Measurements from ENCODE around the gene UBA1.

The UBA1 gene

GRCh38 chrX:47169726-47170515, 23.7 kb upstream of the UBA1 start:
- DNase-seq (ENCODE audit: low read depth) = no peak

DNA sequence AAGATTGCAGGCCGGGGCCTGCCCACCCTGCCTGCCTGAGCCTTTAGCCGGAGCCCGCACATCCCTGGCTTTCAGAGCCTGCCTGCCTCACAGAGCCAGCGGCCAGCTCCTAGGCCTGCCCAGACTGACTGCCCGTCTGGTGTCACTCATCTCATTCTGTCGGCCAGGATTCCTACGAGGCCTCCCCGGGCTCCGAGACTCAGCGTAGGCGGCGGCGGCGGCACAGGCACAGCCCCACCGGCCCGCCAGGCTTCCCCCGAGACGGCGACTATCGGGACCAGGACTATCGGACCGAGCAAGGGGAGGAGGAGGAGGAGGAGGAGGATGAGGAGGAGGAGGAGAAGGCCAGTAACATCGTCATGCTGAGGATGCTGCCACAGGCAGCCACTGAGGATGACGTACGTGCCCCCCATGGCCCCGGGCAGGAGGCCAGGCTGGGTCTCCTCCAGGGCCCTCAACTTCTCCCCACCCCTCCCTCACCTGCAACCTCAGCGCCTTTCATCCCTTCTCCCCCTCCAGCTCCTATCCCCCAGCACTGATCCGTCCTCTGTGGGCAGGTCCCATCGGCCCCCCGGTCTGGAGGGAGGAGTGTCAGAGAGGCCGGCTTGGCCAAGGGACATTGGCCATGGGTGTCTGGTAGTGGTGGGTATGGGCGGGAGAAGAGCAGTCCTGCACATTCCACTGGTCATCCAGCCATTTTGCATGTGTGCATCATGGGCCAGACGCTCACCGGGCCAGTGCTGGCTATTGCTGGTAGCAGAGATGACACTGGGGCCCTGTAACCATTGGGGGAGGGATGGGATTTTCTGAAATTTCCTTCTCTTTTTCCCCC, 22.6 kb upstream of the UBA1 start:
- no peak for DNase-seq (ENCODE audit: low read depth)

DNA sequence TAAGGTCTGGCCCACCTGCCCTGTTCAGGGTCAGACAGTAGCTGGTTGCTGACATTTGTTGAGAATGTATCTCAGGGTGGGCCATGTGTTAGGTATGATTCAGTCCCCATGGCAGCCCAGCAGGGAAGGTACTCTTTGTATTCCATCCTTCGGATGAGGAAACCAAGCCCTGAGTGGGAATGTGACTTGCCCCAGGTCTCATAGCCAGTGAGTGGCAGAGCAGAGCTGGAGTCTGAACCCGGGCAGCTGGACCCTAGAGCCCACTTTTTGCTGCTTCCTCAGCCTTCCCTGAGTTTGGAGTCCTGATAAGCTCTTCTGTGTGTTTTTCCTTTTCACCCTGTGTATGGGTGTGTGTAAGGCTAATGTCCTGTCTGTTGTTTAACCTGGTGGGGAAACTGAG, 21.6 kb upstream of the UBA1 start:
- no peak for DNase-seq (ENCODE audit: low read depth)

DNA sequence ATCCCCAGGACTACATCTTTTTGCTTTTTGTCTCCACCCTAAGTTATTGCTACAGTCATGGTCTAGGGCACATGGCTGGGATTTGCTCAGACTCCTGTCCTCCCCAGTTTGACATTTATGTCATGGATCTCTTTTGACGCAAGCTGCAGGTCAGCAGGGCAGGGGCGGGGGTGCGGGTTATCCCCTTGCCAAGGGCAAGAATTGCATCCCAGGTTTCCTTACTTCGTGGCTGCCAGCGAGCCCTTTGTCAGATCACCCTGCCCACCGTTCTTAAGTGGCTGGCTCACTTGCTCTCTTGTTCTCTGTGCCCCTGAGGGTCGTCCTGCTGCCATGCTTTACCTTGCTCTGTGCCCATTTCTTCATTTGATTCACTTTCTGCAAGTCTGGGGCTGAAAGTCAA, 21.1 kb upstream of the UBA1 start:
- DNase-seq (ENCODE audit: low read depth) = no peak

DNA sequence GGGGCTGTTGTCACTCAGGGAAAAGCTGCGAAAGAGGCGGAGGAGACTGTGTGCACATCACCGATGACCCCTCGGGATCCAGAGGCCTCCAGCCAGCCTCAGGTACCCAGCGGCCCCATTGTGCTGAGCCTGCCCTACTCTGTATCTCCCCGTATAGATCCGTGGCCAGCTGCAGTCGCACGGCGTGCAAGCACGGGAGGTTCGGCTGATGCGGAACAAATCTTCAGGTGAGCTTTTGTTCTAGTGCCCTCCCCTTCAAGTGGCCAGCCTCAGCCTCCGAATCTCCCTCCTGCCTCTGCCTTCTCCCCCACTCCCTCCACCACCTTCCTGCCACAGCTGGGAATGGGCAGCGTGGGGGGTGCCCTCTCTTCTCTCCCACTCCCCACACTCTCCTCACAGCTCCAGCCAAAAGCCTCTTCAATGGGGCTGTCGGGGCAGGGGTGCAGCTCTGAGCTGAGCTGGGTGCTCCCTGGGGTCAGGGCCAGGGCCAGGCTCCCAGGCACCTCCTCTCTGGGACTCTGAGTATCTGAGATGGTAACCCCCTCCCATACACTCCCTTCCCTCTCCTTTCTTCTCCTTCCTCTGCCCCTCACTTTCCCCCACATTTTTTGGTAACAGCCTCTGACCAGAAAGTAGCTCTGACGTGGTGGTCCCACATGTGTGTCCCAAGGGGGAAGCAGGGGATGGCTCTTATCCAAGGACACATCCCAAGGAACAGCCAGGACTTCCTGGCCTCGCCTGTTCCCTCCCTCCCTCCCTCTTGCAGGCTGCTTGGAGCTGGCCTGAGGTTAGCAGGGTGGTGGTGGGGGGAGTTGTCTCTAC, 20.4 kb upstream of the UBA1 start:
- DNase-seq (ENCODE audit: low read depth) = no peak

DNA sequence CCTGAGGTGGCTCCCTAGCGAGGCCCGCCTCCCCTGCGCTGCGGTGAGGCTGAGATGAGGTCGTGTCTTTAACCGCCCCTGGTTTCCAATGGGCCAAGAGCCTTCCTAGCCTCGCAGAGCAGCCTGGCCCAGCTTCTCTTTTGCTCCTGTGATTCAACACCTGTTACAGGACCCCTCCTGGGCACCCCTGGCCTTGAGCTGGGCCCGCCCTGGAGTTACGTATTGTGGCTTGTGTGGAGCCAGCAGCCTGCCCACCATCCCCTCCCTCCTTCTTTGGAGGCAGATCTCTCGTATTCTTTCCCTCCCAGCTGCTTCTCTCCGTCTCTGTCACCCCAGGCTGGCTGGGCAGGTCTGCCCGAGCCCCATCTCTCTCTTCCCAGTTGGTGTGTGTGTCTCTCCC, 19.3 kb upstream of the UBA1 start:
- DNase-seq (ENCODE audit: low read depth) = no peak

- DNase-seq (ENCODE audit: low read depth) = no peak
Observed at GRCh38 chrX:47174846-47175587, 18.6 kb upstream of the UBA1 start.

DNA sequence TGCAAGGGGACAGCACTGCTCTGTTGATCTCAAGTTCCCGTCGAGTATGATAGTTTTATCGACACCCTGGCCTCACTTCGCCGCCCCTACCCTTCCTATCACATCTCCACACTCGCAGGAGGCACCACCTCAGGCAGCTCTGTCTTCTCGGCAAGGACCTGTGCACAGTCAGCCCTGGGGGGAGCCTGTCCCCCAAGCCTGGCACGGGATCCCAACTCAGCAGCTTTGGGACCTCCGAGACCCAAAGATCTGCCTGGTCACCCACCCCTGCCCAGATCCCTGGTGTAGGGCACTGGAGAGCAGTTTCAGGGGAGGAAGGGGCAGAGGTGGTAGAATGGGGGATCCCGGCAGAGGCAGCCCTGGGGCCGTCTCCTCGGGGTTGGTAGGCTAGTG, 18.0 kb upstream of the UBA1 start:
- no peak for DNase-seq (ENCODE audit: low read depth)

DNA sequence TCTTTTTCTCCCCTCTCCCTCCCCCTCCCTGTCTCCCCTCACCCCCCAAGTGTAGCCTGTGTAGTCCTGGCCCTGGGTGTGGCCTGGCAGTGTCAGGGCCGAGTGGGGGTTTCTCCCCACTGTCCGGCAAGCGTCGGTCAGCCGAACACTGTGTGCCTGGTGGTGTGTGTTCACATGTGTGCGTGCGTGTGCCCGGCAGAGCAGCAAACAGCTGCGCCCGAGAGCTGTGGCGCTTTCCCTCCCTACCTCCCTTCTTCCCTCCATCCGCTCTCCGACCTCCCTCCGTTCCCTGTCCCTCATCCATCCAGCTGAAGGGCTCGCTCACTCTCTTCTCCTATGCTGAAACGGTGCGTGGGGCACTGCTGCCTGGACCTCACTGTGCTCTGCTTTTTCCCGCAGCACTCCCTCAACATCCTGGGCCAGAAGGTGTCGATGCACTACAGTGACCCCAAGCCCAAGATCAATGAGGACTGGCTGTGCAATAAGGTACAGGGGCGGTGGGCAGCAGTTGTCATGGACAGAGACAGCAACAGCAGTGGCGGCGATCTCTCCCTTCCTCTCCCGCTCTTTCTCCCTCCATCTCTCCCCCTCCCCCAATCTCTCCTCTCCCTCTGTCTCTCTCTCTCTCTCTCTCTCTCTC, 17.4 kb upstream of the UBA1 start:
- no peak for DNase-seq (ENCODE audit: low read depth)

- no peak for DNase-seq (ENCODE audit: low read depth)
Observed at GRCh38 chrX:47177079-47177478, 16.6 kb upstream of the UBA1 start.

DNA sequence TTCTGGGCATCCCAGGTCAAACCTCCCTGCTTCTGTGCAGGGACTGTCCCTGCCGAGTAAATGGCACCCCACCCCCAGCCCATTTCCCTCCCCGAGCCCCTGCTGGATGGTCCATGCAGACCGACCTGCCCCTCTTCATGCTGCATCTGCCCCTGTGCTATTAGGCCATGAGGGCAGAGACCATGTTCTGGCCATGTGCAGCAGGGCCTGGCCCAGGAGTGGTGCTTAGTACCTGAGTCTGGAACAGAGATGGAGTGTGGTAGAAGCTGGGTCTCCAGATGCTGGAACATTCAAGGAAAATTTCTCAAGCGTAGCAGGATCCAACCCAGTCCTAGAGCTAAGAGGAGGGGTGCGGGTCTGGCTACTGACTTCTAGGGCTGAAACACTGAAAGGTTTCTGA, 15.3 kb upstream of the UBA1 start:
- no peak for DNase-seq (ENCODE audit: low read depth)

- DNase-seq (ENCODE audit: low read depth) = no peak
Observed at GRCh38 chrX:47179221-47179927, 14.3 kb upstream of the UBA1 start.

DNA sequence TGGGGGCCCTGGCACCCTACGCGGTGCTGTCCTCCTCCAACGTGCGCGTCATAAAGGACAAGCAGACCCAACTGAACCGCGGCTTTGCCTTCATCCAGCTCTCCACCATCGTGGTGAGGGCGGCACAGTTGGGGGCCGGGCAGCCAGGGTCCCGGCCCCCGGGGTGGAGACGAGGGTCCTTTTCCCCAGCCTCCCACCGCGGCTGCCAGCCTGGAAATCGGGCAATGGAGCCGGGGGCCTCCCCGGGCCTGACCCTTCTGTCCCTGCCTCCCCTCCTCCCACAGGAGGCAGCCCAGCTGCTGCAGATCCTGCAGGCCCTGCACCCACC, 13.7 kb upstream of the UBA1 start:
- DNase-seq (ENCODE audit: low read depth) = no peak

DNA sequence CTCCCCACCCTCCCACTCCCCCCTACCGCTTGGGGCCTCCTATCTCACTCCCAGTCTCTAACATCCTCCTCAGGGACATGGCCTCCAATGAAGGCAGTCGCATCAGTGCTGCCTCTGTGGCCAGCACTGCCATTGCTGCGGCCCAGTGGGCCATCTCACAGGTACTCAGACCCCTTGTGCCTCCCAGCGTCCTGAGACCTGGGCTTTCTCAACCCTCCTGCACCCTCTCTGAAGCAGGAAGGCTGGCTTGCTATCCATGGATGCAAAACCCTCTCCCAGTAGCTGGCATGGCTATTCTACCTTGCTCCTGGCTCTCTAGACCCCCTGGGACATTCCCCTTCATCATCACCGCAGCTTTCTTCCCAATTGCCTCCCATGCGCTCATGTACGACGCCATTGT, 13.3 kb upstream of the UBA1 start:
- no peak for DNase-seq (ENCODE audit: low read depth)

GRCh38 chrX:47181301-47181700, 12.3 kb upstream of the UBA1 start:
- no peak for DNase-seq (ENCODE audit: low read depth)

DNA sequence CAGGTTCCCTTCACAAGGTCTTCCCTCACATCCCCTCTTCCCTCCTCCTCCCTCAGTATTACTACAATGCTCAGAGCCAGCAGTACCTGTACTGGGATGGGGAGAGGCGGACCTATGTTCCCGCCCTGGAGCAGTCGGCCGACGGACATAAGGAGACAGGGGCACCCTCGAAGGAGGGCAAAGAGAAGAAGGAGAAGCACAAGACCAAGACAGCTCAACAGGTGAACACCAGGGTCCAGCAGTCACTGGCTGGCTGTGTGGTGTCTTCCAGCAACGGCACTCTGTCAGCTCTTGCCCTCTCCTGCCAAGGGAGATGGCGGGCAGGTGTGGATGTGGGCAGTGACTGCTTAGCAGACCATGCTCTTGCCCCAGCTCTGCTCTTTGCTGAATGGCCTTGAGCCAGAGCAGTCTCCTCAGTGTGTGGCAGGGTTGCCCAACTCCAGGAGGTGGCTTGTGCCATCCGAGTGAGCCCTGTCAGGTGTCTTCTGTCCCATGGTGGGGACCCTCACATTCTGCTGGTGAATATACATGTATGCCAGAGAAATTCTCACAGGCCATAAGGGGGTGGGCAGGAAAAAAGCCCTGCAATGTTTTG, 11.4 kb upstream of the UBA1 start:
- no peak for DNase-seq (ENCODE audit: low read depth)

- DNase-seq (ENCODE audit: low read depth) = no peak
Observed at GRCh38 chrX:47184486-47184885, 9.1 kb upstream of the UBA1 start.

DNA sequence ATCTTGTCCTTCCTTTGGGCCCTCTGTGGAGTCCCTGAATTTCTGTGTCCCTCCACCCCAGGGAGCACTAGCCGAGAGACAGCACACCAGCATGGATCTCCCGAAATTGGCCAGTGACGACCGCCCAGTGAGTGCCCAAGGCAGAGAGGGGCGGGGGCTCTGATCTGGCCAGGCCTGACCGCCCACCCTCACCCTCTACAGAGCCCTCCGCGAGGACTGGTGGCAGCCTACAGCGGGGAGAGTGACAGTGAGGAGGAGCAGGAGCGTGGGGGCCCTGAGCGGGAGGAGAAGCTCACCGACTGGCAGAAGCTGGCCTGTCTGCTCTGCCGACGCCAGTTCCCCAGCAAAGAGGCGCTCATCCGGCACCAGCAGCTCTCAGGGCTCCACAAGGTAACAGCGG, 8.4 kb upstream of the UBA1 start:
- no peak for DNase-seq (ENCODE audit: low read depth)

- no peak for DNase-seq (ENCODE audit: low read depth)
Observed at GRCh38 chrX:47186096-47186740, 7.4 kb upstream of the UBA1 start.

GRCh38 chrX:47187106-47187677, 6.4 kb upstream of the UBA1 start:
- no peak for DNase-seq (ENCODE audit: low read depth)
